GM23338 (cell line): ENCODE results near the gene DVL2. TPM values are rescaled to one million over a fixed set of nuclear protein-coding genes. Genes with fewer than 3 reads are reported as not detected.
A peak's percentile ranks its signal among the peaks of the same experiment; 100 is the strongest.

Experiments
- ATAC-seq: fragments of 200-7000 bp; cut with Tn5 transposase; 3 replicates; pipeline ENCODE4 v1.9.1; 2020
- DNase-seq: peaks from one replicate; pipeline ENCODE4 v3.0.0-alpha.2; 2015; ENCODE audit warnings: low spot score
- H2AFZ ChIP-seq: fragments of 200-600 bp; sonication (generic); 2 replicates; pipeline ENCODE4 v1.8.0; 2016; ENCODE audit warnings: antibody characterized with exemption, mild to moderate bottlenecking, moderate library complexity
- H3F3A ChIP-seq: fragments of 200-600 bp; sonication (generic); replicated peaks from 2 replicates; pipeline ENCODE4 v1.8.0; 2017; ENCODE audit warnings: antibody characterized with exemption, mixed run types, low read depth
- H3K27ac ChIP-seq: fragments of 200-600 bp; sonication (generic); 2 replicates; pipeline ENCODE4 v1.6.1; 2016; ENCODE audit warnings: low read depth
- H3K27me3 ChIP-seq: fragments of 200-600 bp; sonication (generic); 2 replicates; pipeline ENCODE4 v1.8.0; 2016; ENCODE audit warnings: mild to moderate bottlenecking, mixed run types, moderate library complexity; ENCODE audit not compliant: insufficient read depth
- H3K36me3 ChIP-seq: fragments of 200-600 bp; sonication (generic); 2 replicates; pipeline ENCODE4 v1.8.0; 2016; ENCODE audit warnings: mild to moderate bottlenecking; ENCODE audit not compliant: insufficient read depth
- H3K4me1 ChIP-seq: fragments of 200-600 bp; sonication (generic); 2 replicates; pipeline ENCODE4 v1.8.0; 2016; ENCODE audit warnings: mild to moderate bottlenecking, moderate library complexity; ENCODE audit not compliant: insufficient read depth
- H3K4me2 ChIP-seq: fragments of 200-600 bp; sonication (generic); 2 replicates; pipeline ENCODE4 v1.7.1; 2017; ENCODE audit warnings: mixed run types
- H3K4me3 ChIP-seq: fragments of 200-600 bp; sonication (generic); 2 replicates; pipeline ENCODE4 v1.6.1; 2016; ENCODE audit warnings: mixed run types
- H3K79me2 ChIP-seq: fragments of 200-600 bp; sonication (generic); replicated peaks from 2 replicates; pipeline ENCODE4 v1.8.0; 2017; ENCODE audit warnings: mild to moderate bottlenecking; ENCODE audit not compliant: insufficient read depth
- H3K9me2 ChIP-seq: fragments of 200-600 bp; sonication (generic); 2 replicates; pipeline ENCODE4 v1.8.0; 2017; ENCODE audit not compliant: insufficient read depth
- H4K20me1 ChIP-seq: fragments of 200-600 bp; sonication (generic); replicated peaks from 2 replicates; pipeline ENCODE4 v1.8.0; 2017; ENCODE audit warnings: mild to moderate bottlenecking; ENCODE audit not compliant: insufficient read depth
- H3K27ac Mint-ChIP-seq: 2 replicates; pipeline ENCODE4 v1.8.0; 2020; ENCODE audit warnings: inconsistent platforms, mild to moderate bottlenecking, moderate library complexity, mixed read lengths
- H3K27me3 Mint-ChIP-seq: 3 replicates; pipeline ENCODE4 v1.8.0; 2022; ENCODE audit warnings: low read depth, mild to moderate bottlenecking, moderate library complexity, mixed read lengths, inconsistent platforms; ENCODE audit not compliant: insufficient read depth, poor library complexity
- H3K36me3 Mint-ChIP-seq: 3 replicates; pipeline ENCODE4 v1.8.0; 2021; ENCODE audit warnings: low read depth, mild to moderate bottlenecking, inconsistent platforms, moderate library complexity, mixed read lengths
- H3K4me1 Mint-ChIP-seq: 3 replicates; pipeline ENCODE4 v1.8.0; 2020; ENCODE audit warnings: mild to moderate bottlenecking, inconsistent platforms, mixed read lengths
- H3K4me3 Mint-ChIP-seq: 3 replicates; pipeline ENCODE4 v1.8.0; 2021; ENCODE audit warnings: moderate library complexity, mild to moderate bottlenecking, inconsistent platforms, mixed read lengths
- H3K9me3 Mint-ChIP-seq: 3 replicates; pipeline ENCODE4 v1.8.0; 2020; ENCODE audit warnings: moderate library complexity, mild to moderate bottlenecking, inconsistent platforms, mixed read lengths
- CREB1 ChIP-seq: fragments of 250-450 bp; sonication (Bioruptor Pico); IDR thresholded peaks from 2 replicates; pipeline ENCODE4 v1.5.0; 2020; ENCODE audit warnings: low read depth, mild to moderate bottlenecking, moderate library complexity
- EZH2 ChIP-seq: fragments of 200-600 bp; sonication (generic); IDR thresholded peaks from one replicate; pipeline ENCODE4 v1.8.0; 2017; ENCODE audit warnings: antibody characterized with exemption, mild to moderate bottlenecking, low read depth; ENCODE audit not compliant: unreplicated experiment
- JUNB ChIP-seq: IDR thresholded peaks from one replicate; pipeline ENCODE4 v1.6.1; 2016; ENCODE audit warnings: antibody characterized with exemption; ENCODE audit not compliant: unreplicated experiment
- NANOG ChIP-seq: IDR thresholded peaks from 2 replicates; pipeline ENCODE4 v1.6.1; 2016; ENCODE audit warnings: antibody characterized with exemption, borderline replicate concordance
- POLR2AphosphoS5 ChIP-seq: IDR thresholded peaks from 2 replicates; pipeline ENCODE4 v1.6.1; 2016; ENCODE audit warnings: antibody characterized with exemption, low read depth
- REST ChIP-seq: IDR thresholded peaks from one replicate; pipeline ENCODE4 v1.6.1; 2018; ENCODE audit warnings: antibody characterized with exemption; ENCODE audit not compliant: unreplicated experiment
- ZNF114 ChIP-seq: fragments of 250-450 bp; sonication (Bioruptor Pico); IDR thresholded peaks from 2 replicates; pipeline ENCODE4 v1.5.0; 2020; ENCODE audit warnings: mild to moderate bottlenecking, moderate library complexity
- ZNF331 ChIP-seq: fragments of 250-450 bp; sonication (Bioruptor Pico); IDR thresholded peaks from 2 replicates; pipeline ENCODE4 v1.5.0; 2020; ENCODE audit warnings: low read depth, mild to moderate bottlenecking, moderate library complexity
- polyA plus RNA-seq: library from polyadenylated mRNA; unstranded; fragments of >200 nt; fragmentation: Nextera tagmentation; extraction: Ambion mirVana; gene quantifications from 2 replicates; pipeline ENCODE4 v1.2.1, GENCODE V29; 2016
- total RNA-seq: library from RNA; depleted of rRNA; stranded (reverse); fragments of >200 nt; shearing (Covaris generic); gene quantifications from 2 replicates; pipeline ENCODE4 v1.2.3, GENCODE V29; 2014

DVL2 gene
- total and polyA plus RNA-seq, 2 experiments from 2014 or later: 19.7 to 80.6 TPM

- Mint-ChIP-seq H3K36me3 (peaks cover 39% of the 10 kb centered on the region), H3K27ac (no peak overlapping the region), H3K9me3 (peaks cover 3% of the 10 kb centered on the region; the same call in 2 of the 3 replicates), H3K4me3 (peak overlapping the region; percentile 91), H3K27me3 (peaks cover 10% of the 10 kb centered on the region), H3K4me1 (peaks cover 38% of the 10 kb centered on the region)
- no peak overlapping the region for H3K27ac ChIP-seq
- H2AFZ ChIP-seq: no peak overlapping the region
- no peaks in the 10 kb centered on the region for H3K27me3 ChIP-seq
- peak overlapping the region; percentile 65 for H3K4me3 ChIP-seq
- ATAC-seq: no peak
- no peak for DNase-seq
- H3K4me2 ChIP-seq: peak overlapping the region; percentile 98
- TF ChIP-seq ZNF114 (CRISPR knock-in tag) (no peak), EZH2 (no peak), POLR2AphosphoS5 (no peak), REST (no peak), ZNF331 (CRISPR knock-in tag) (no peak), CREB1 (no peak), NANOG (no peak)
- peaks cover 21% of the 10 kb centered on the region for H3F3A ChIP-seq
- peaks cover 26% of the 10 kb centered on the region for H4K20me1 ChIP-seq
- H3K9me2 ChIP-seq: no peaks in the 10 kb centered on the region
- peaks cover 23% of the 10 kb centered on the region for H3K4me1 ChIP-seq
- H3K36me3 ChIP-seq: peaks cover 10% of the 10 kb centered on the region
- peaks cover 67% of the 10 kb centered on the region for H3K79me2 ChIP-seq
Measured at GRCh38 chr17:7249830-7250229, 15.5 kb upstream of the DVL2 start.

GRCh38 chr17:7249214-7249613, 14.9 kb upstream of the DVL2 start:
- TF ChIP-seq JUNB: no peak
- H3K4me2 ChIP-seq: 0 out of 2 replicates have a peak overlapping the region, but pooled peaks have one; percentile 26
- Mint-ChIP-seq H3K27ac (peak overlapping the region; percentile 49; the same call in 1 of the 2 replicates), H3K27me3 (peaks cover 10% of the 10 kb centered on the region), H3K4me1 (peaks cover 40% of the 10 kb centered on the region), H3K9me3 (peaks cover 3% of the 10 kb centered on the region; the same call in 2 of the 3 replicates), H3K4me3 (peak overlapping the region; percentile 91; the same call in 2 of the 3 replicates), H3K36me3 (peaks cover 40% of the 10 kb centered on the region)
- peaks cover 24% of the 10 kb centered on the region for H3F3A ChIP-seq
- no peak overlapping the region for H3K27ac ChIP-seq
- no peak overlapping the region for H3K4me3 ChIP-seq
- H3K79me2 ChIP-seq: peaks cover 67% of the 10 kb centered on the region
- no peak overlapping the region for H2AFZ ChIP-seq
- H3K4me1 ChIP-seq: peaks cover 23% of the 10 kb centered on the region
- no peaks in the 10 kb centered on the region for H3K9me2 ChIP-seq
- peaks cover 26% of the 10 kb centered on the region for H4K20me1 ChIP-seq
- H3K27me3 ChIP-seq: no peaks in the 10 kb centered on the region
- H3K36me3 ChIP-seq: peaks cover 9% of the 10 kb centered on the region; the same call in 1 of the 2 replicates
- DNase-seq (no peak), ATAC-seq (no peak)
